Forelimb muscle (tissue), 1 donor: ENCODE results near the gene RENBP. TPM values are rescaled to one million over a fixed set of nuclear protein-coding genes. Genes with fewer than 3 reads are reported as not detected.
A peak's percentile ranks its signal among the peaks of the same experiment; 100 is the strongest.

Experiments
- DNase-seq: peaks from one replicate; pipeline ENCODE4 v3.0.0-alpha.2; 2013; ENCODE audit warnings: low read depth
- polyA plus RNA-seq: library from polyadenylated mRNA; unstranded; fragments of 120-200 nt; gene quantifications from one replicate; pipeline ENCODE4 v1.2.1, GENCODE V29; 2013; ENCODE audit not compliant: insufficient read length

RENBP gene
- polyA plus RNA-seq, 1 donor = 3.7 TPM

- DNase-seq = no peak
Observed at GRCh38 chrX:153934148-153934761, 10.2 kb downstream of the RENBP start.

- DNase-seq = no peak
Observed at GRCh38 chrX:153933748-153934147, 10.7 kb downstream of the RENBP start.

GRCh38 chrX:153932220-153932915 lies 12.1 kb downstream of the RENBP start:
- DNase-seq = no peak

- no peak for DNase-seq
Observed at GRCh38 chrX:153931748-153932147, 12.7 kb downstream of the RENBP start.

GRCh38 chrX:153931151-153931550 lies 13.3 kb downstream of the RENBP start:
- no peak for DNase-seq

- DNase-seq = no peak
Observed at GRCh38 chrX:153930011-153930910, 14.2 kb downstream of the RENBP start.

GRCh38 chrX:153929576-153929975 lies 14.9 kb downstream of the RENBP start:
- DNase-seq = no peak

GRCh38 chrX:153928846-153929245 lies 15.6 kb downstream of the RENBP start:
- no peak for DNase-seq

- DNase-seq = peak; percentile 91
Observed at GRCh38 chrX:153927922-153928760, 16.3 kb downstream of the RENBP start.

- no peak for DNase-seq
Observed at GRCh38 chrX:153927672-153927921, 16.8 kb downstream of the RENBP start.

- peak; percentile 40 for DNase-seq
Observed at GRCh38 chrX:153926858-153927671, 17.4 kb downstream of the RENBP start.

GRCh38 chrX:153926552-153926857 lies 17.9 kb downstream of the RENBP start:
- DNase-seq = no peak

GRCh38 chrX:153925739-153926551 lies 18.5 kb downstream of the RENBP start, which contains the start of gene ARHGAP4:
TSS of gene ARHGAP4 (minus strand) at chrX:153926264. CDS start at chrX:153926202, 62 bp downstream.
- no peak for DNase-seq

- DNase-seq = no peak
Observed at GRCh38 chrX:153925387-153925738, 19.1 kb downstream of the RENBP start.

- DNase-seq = no peak
Observed at GRCh38 chrX:153924149-153924861, 20.1 kb downstream of the RENBP start.

- no peak for DNase-seq
Observed at GRCh38 chrX:153922932-153923857, 21.2 kb downstream of the RENBP start.

- no peak for DNase-seq
Observed at GRCh38 chrX:153921511-153922446, 22.7 kb downstream of the RENBP start.
